H1 (cell line): ENCODE measurements around the gene LORICRIN. TPM values are rescaled to one million over a fixed set of nuclear protein-coding genes. Genes with fewer than 3 reads are reported as not detected.

Source experiments
- BRCA1 ChIP-seq: IDR thresholded peaks from 2 replicates; pipeline ENCODE4 v1.6.1; 2012; ENCODE audit warnings: low read depth, low read length, improper control_type of control experiment
- EZH2 ChIP-seq: fragments of 200-600 bp; sonication (generic); IDR thresholded peaks from 2 replicates; pipeline ENCODE4 v1.7.1; 2012; ENCODE audit warnings: low read depth, mild to moderate bottlenecking, moderate library complexity, low read length, inconsistent platforms; ENCODE audit not compliant: severe bottlenecking
- HDAC6 ChIP-seq: IDR thresholded peaks from one replicate; pipeline ENCODE4 v1.7.1; 2012; ENCODE audit warnings: low read depth, mild to moderate bottlenecking, inconsistent platforms, low read length, moderate library complexity
- JUN ChIP-seq: IDR thresholded peaks from 2 replicates; pipeline ENCODE4 v1.6.1; 2011; ENCODE audit warnings: low read depth, mild to moderate bottlenecking, improper control_type of control experiment, low read length
- JUND ChIP-seq: IDR thresholded peaks from 2 replicates; pipeline ENCODE4 v1.6.1; 2011; ENCODE audit warnings: mild to moderate bottlenecking, improper control_type of control experiment, low read length
- SIX5 ChIP-seq: IDR thresholded peaks from 2 replicates; pipeline ENCODE4 v1.6.1; 2011; ENCODE audit warnings: mild to moderate bottlenecking, low read depth, low read length
- SP1 ChIP-seq: IDR thresholded peaks from 2 replicates; pipeline ENCODE4 v1.6.1; 2011; ENCODE audit warnings: low read depth, low read length
- SUZ12 ChIP-seq: fragments of 200-600 bp; sonication (generic); IDR thresholded peaks from 2 replicates; pipeline ENCODE4 v1.6.1; 2012; ENCODE audit warnings: mild to moderate bottlenecking, inconsistent platforms, low read length, moderate library complexity, mixed read lengths
- TAF7 ChIP-seq: optimal IDR thresholded peaks from 2 replicates; pipeline ENCODE3; 2011; ENCODE audit warnings: low read depth, mild to moderate bottlenecking, inconsistent platforms, low read length, moderate library complexity, borderline replicate concordance
- TBP ChIP-seq: IDR thresholded peaks from 2 replicates; pipeline ENCODE4 v1.6.1; 2011; ENCODE audit warnings: low read depth, low read length, improper control_type of control experiment
- YY1 ChIP-seq: IDR thresholded peaks from 2 replicates; pipeline ENCODE4 v1.6.1; 2011; ENCODE audit warnings: low read depth, mild to moderate bottlenecking, low read length
- polyA plus RNA-seq, 7 experiments: library from polyadenylated mRNA; depleted of rRNA in 3 of 7; stranded (reverse) in 5 of 7; unstranded in 2 of 7; fragments of >200 nt in 5 of 7; fragments of 200-250 nt in 2 of 7; gene quantifications; 1 replicate in 5 of 7; 2 replicates in 1 of 7; 4 replicates in 1 of 7; pipeline versions ENCODE4 v1.2.1 to v1.2.3, GENCODE V29; 2011 to 2013; ENCODE audit warnings: missing spikeins in 2 of 7, mixed read lengths in 2 of 7
- total RNA-seq: library from RNA; stranded (reverse); fragmentation: NEBNext Ultra II Directional; extraction: Animal tissue kit (Norgen Biotek cat#: 25700); gene quantifications from 2 replicates; pipeline ENCODE4 v1.2.1, GENCODE V29; 2021
- TF ChIP-seq, protein P1 (sequence below), 3 experiments: IDR thresholded peaks; 1 replicate in 2 of 3; 2 replicates in 1 of 3; pipeline versions ENCODE4 v1.5.1 to v1.6.1; 2011; ENCODE audit warnings: low read length in 3 of 3, mild to moderate bottlenecking in 3 of 3, inconsistent platforms in 2 of 3, low read depth in 1 of 3, moderate library complexity in 1 of 3; ENCODE audit not compliant: insufficient read depth in 1 of 3; ENCODE audit errors: control extremely low read depth in 1 of 3

The LORICRIN gene
- total and polyA plus RNA-seq, 2 of the 8 experiments (the other 6 are each of a cell fraction or from before 2014, with no cell fraction given) = not detected

DNA sequence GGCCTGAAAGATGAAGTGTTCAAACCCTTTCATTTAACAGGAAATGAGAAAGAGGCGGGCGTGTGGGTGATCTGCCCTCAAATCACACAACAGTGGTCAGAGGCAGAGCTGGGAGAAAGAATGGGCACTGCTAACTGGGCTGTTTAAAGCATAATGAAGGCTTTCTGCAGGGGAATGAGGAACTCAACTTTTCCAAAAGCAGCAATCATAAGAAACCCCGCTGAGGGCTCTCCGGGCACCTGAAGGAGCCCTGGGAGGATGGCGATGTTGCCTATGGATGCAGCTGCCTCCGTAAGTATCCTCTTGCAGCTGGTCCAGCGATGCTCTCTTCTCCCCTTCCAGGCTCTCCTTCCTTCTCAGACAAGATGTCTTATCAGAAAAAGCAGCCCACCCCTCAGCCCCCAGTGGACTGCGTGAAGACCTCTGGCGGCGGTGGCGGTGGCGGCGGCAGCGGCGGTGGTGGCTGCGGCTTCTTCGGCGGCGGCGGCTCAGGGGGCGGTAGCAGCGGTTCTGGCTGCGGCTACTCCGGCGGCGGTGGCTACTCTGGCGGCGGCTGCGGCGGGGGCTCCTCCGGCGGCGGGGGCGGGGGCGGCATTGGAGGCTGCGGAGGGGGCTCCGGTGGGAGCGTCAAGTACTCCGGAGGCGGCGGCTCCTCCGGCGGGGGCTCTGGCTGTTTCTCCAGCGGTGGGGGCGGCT lies 1.2 kb downstream of the LORICRIN start (continued):
- TF ChIP-seq YY1 (no peak), HDAC6 (no peak), TBP (no peak), SIX5 (no peak), JUN (no peak), JUND (no peak), EZH2 (peak; percentile 49), TAF7 (no peak), SUZ12 (peak; percentile 25; the same call in 1 of the 2 replicates), SP1 (no peak), BRCA1 (no peak)
- TF ChIP-seq, protein P1, sequence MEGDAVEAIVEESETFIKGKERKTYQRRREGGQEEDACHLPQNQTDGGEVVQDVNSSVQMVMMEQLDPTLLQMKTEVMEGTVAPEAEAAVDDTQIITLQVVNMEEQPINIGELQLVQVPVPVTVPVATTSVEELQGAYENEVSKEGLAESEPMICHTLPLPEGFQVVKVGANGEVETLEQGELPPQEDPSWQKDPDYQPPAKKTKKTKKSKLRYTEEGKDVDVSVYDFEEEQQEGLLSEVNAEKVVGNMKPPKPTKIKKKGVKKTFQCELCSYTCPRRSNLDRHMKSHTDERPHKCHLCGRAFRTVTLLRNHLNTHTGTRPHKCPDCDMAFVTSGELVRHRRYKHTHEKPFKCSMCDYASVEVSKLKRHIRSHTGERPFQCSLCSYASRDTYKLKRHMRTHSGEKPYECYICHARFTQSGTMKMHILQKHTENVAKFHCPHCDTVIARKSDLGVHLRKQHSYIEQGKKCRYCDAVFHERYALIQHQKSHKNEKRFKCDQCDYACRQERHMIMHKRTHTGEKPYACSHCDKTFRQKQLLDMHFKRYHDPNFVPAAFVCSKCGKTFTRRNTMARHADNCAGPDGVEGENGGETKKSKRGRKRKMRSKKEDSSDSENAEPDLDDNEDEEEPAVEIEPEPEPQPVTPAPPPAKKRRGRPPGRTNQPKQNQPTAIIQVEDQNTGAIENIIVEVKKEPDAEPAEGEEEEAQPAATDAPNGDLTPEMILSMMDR (IDR thresholded peaks at IDR 0.05; ENCODE audit: control extremely low read depth in 1 of 3, insufficient read depth in 1 of 3, low read depth in 1 of 3, low read length in 3 of 3) = no peak
